GM12801 (cell line): Measurements from ENCODE around the gene KRT17.

Experiments
- TF ChIP-seq, protein P1 (sequence below): IDR thresholded peaks from one replicate; pipeline ENCODE4 v1.5.1; 2011; ENCODE audit warnings: control low read depth; ENCODE audit not compliant: insufficient read length; ENCODE audit errors: extremely low read depth

KRT17 gene

DNA sequence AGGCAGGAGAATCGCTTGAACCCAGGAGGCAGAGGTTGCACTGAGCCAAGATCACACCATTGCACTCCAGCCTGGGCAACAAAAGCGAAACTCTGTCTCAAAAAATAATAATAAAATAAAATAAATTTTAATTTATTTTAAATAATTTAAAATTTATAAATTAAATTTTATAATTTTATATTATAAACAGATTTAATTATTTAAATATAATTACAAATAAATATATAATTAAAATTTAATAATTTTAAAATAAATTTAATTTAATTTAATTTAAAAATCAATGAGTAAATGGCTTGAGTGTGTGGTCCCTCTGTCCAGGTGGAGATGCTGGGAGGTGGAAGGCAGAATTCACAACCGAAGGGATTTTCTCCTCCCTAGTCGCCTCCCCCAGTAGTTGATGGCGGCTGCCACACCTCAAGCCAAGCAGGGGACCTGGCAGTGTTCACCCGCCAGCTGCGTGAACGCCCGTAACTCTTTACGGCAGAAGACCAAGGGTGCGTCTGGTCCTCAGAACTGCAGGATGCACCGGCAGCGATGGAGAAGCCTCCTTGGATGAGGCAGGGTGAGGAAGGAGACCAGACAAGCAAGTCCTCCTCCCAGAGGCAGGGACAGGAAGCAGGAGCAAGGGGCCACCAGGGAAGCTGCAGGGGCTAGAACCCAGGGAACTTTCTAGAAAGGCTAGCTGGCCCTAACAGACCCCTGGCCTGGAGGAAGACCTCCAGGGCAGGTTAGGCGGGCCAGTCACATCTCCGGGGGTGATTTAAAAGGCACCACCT lies 22.9 kb upstream of the KRT17 start:
- TF ChIP-seq, protein P1, sequence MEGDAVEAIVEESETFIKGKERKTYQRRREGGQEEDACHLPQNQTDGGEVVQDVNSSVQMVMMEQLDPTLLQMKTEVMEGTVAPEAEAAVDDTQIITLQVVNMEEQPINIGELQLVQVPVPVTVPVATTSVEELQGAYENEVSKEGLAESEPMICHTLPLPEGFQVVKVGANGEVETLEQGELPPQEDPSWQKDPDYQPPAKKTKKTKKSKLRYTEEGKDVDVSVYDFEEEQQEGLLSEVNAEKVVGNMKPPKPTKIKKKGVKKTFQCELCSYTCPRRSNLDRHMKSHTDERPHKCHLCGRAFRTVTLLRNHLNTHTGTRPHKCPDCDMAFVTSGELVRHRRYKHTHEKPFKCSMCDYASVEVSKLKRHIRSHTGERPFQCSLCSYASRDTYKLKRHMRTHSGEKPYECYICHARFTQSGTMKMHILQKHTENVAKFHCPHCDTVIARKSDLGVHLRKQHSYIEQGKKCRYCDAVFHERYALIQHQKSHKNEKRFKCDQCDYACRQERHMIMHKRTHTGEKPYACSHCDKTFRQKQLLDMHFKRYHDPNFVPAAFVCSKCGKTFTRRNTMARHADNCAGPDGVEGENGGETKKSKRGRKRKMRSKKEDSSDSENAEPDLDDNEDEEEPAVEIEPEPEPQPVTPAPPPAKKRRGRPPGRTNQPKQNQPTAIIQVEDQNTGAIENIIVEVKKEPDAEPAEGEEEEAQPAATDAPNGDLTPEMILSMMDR, result no peak

DNA sequence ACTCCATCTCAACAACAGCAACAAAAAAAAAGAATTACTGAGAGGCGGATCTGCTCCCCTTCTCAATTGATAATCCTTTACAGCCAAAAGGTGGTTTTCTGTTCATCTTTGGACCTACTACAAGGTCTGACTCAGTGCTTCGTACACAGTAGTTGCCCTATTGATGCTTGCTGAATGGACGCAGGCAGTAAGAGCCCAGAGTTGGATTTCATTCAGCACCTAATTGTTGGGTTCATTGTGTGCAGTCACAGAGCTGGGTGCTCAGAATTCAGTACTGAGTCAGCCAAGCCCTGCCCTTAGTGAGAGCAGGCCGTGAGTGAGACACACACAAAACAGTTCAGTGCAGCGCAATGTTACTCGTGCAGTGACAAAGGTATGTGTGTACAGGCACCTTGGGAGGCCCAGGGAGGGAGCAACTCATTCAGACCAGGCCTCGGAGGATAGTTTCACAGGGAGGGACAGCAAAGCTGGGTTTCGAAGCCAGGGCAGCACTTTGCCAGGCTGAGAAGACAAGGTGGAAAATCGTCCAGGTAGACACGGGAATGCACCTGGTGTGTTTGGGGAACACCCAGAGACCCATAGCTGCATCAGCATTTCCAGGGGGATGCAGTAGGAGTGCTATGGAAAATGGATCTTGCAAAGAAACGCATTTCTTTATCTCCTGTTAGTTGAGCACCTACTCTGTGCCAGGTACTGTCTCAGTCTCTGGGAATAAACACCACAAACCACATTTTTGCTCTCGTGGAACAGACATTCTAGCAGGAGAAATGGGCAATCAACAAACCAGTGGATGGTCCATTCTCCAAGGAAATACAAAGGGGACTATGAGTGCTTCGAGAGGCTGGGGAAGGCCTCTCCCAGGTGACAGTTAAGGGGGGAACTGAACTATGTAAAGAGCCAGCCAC lies 18.1 kb upstream of the KRT17 start:
- TF ChIP-seq, protein P1, result no peak

DNA sequence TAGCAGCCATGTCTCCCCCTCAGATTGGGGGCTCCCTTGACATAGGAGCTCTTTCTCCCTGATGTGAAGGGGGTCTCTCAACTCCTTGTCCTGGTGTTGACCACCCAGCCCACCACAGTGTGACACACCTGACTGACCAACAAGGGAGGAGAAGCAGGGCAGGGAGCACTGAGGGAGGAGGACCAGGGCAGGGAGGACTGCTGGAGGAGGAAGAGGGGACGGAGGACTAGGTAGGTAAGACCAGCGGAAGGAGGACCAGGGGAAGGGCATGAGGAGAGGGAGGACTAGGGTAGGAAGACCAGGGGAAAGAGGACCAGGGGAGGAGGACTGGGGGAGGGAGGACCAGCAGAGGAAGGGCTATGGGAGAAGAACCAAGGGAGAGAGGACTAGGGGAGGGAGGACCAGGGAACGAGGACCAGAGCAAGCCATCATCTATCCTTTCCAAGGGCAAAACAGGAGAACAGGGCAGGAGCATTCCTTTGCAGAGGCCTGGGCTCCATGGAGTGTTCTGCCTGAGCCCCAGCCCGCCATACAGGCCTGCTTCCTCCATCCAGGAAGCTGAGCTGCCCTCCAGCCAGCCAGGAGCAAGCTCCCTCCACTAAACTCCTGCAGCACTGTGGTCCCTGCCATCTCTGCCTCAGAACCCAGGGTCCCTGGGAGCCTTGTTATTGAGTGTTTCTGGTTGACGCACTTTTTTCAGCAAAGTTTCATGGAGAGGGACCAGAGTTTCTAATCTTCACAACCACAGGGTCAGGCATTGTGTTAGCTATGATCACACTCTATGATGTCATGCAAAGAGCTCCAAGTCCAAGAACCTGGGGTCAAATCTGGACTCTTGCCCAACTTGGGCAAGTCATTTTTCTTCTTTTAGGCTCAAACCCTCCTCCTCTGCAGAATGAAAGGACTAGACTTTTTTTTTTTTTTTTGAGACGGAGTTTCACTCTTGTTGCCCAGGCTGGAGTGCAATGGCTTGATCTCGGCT lies 15.4 kb upstream of the KRT17 start:
- TF ChIP-seq, protein P1, result no peak

DNA sequence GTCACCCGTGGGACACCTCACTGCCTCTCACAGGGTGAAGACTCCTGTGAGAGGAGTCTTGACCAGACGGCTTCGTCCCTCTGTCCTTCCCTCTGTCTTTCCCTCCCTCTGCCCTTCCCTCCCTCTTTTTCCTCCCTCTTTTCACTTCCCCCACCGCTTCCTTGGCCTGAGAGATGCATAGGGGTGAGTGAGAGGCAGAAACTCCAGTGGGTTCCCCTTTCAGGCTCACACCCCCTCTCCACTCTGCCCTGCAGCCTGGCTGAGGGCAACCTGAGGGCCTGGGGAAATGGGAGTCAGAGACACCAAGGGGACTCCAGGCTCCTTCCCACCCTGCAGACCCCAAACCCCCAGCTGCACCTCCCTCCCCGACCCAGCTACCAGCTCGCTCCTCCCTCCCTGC lies 14.6 kb upstream of the KRT17 start:
- TF ChIP-seq, protein P1, result no peak

DNA sequence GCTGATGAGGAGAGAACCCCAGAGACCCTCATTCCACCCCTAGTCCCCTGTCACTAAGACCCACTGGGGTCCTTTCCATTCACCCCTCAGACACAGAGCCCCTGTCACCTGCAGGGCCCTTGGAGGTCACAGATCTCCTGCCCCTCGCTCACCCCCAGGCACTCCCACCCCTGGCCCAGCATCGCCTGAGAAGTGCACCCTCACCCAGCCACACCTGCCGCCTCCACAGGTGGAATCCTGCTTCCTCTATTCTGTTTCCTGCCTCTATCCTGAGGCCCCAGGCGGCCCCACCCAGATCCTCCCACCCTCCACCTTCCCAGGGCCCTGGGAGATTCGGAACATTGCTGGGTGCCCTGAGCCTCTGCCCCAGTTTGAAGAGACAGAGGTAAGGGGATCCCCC lies 13.8 kb upstream of the KRT17 start:
- TF ChIP-seq, protein P1, result no peak

DNA sequence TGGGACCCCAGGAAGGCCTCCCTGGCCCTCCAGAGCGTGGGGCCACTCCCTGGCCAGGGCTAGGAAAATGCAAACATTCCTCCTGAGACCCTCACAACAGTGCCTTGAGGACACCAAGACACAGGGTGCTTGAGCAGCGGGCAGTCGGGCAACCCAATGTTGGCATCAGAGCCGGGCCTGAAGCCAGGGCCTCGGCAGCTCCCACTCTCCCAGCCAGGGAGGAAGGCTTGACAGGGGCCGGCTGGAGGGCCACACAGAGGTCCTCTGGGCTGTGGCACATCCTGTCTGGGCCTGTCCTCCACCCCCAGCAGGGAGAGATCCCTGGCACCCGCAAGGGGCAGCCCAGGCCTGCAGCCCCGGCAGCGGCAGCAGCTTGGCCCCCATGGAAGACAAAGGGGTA lies 12.3 kb upstream of the KRT17 start:
- TF ChIP-seq, protein P1, result no peak
